Mucosa of gallbladder (tissue), 1 donor: ENCODE data around the gene FRS3. TPM values are rescaled to one million over a fixed set of nuclear protein-coding genes. Genes with fewer than 3 reads are reported as not detected.
"Not testable (repeated sequence)": the region's sequence is repeated elsewhere in the genome, so short reads cannot be mapped to it uniquely, and the experiment has no call there.

ENCODE experiments used
- DNase-seq: peaks from one replicate; pipeline ENCODE4 v3.0.0-alpha.2; 2020; ENCODE audit warnings: low spot score
- total RNA-seq: library from RNA; stranded (reverse); gene quantifications from one replicate; pipeline ENCODE4 v1.2.1, GENCODE V29; 2021
- donor health status: DM: no; HTN: no; CAD: no.

The FRS3 gene
- total RNA-seq: 6.3 TPM

- DNase-seq: peak; percentile 97
Observed at GRCh38 chr6:41779788-41780550, at the start of gene FRS3. TSS of gene FRS3 (minus strand) at chr6:41779900. CDS start at chr6:41776987, 2,913 bp downstream.

GRCh38 chr6:41826343-41827022 lies 46.8 kb upstream of the FRS3 start:
- no peak for DNase-seq

- DNase-seq: no peak
Observed at GRCh38 chr6:41824571-41825569, 45.2 kb upstream of the FRS3 start.

GRCh38 chr6:41823178-41823577 lies 43.5 kb upstream of the FRS3 start:
- DNase-seq: no peak

- no peak for DNase-seq
Observed at GRCh38 chr6:41822021-41822420, 42.3 kb upstream of the FRS3 start.

- no peak for DNase-seq
Observed at GRCh38 chr6:41821266-41821665, 41.6 kb upstream of the FRS3 start.

GRCh38 chr6:41818271-41819054 lies 38.8 kb upstream of the FRS3 start:
- DNase-seq: no peak

- no peak for DNase-seq
Observed at GRCh38 chr6:41815587-41815986, 35.9 kb upstream of the FRS3 start.

GRCh38 chr6:41814629-41815028 lies 34.9 kb upstream of the FRS3 start:
- DNase-seq: no peak

GRCh38 chr6:41813956-41814355 lies 34.3 kb upstream of the FRS3 start:
- DNase-seq: no peak

GRCh38 chr6:41813469-41813868 lies 33.8 kb upstream of the FRS3 start:
- no peak for DNase-seq

- not testable (repeated sequence) for DNase-seq
Observed at GRCh38 chr6:41811946-41812345, 32.2 kb upstream of the FRS3 start.

- DNase-seq: no peak
Observed at GRCh38 chr6:41811095-41811494, 31.4 kb upstream of the FRS3 start.

- no peak for DNase-seq
Observed at GRCh38 chr6:41805830-41806774, 26.4 kb upstream of the FRS3 start.

- DNase-seq: no peak
Observed at GRCh38 chr6:41801380-41801779, 21.7 kb upstream of the FRS3 start.

- no peak for DNase-seq
Observed at GRCh38 chr6:41799559-41799911, 19.8 kb upstream of the FRS3 start.

GRCh38 chr6:41798901-41799558 lies 19.3 kb upstream of the FRS3 start:
- DNase-seq: no peak

GRCh38 chr6:41796474-41796873 lies 16.8 kb upstream of the FRS3 start:
- no peak for DNase-seq

GRCh38 chr6:41791984-41792383 lies 12.3 kb upstream of the FRS3 start:
- DNase-seq: no peak

GRCh38 chr6:41791305-41791704 lies 11.6 kb upstream of the FRS3 start:
- DNase-seq: no peak
